GM20000 (cell line): ENCODE results near the gene JPH4.

Experiments
- DNase-seq: peaks from one replicate; pipeline ENCODE4 v3.0.0; 2012; ENCODE audit warnings: low spot score
- CTCF ChIP-seq: IDR thresholded peaks from 2 replicates; pipeline ENCODE4 v1.5.1; 2012; ENCODE audit warnings: mild to moderate bottlenecking, control low read depth; ENCODE audit errors: extremely low read depth, missing control alignments

JPH4 gene

DNA sequence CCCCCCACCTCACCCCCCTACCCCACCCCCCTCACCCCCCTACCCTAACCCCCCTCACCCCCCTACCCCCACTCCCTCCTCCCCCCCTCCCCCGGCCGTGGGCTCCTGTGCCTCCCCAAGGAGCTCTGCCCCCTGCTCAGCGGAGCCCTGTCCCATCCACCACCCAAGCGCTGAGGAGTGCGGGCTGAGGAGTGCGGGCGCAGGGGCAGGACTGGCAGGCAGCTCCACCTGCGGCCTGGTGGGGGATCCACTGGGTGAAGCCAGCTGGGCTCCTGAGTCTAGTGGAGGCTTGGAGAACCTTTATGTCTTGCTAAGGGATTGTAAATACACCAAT lies 2.3 kb upstream of the JPH4 start:
- no peak for TF ChIP-seq CTCF
- no peak for DNase-seq

GRCh38 chr14:23580152-23580926 lies 1.7 kb upstream of the JPH4 start:
- DNase-seq = no peak
- no peak for TF ChIP-seq CTCF

DNA sequence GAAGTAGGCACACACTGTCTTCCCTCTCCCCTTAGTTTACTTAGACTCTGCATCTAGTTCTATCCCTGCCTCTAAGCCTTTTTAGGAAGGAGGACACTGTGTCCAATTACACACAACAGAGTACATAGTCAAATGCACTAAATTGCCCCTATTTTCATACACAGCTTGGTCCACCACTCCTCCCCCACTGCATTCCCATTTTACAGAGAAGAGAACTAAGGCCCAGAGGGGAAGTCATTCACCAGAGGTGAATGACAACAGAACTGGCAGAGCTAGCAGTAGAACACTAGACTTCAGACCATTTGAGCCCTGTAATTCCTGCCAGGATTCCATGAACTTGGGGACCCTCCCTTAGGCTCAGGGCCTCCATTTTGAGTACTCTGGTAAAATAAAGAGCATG lies 1.1 kb upstream of the JPH4 start:
- no peak for TF ChIP-seq CTCF

DNA sequence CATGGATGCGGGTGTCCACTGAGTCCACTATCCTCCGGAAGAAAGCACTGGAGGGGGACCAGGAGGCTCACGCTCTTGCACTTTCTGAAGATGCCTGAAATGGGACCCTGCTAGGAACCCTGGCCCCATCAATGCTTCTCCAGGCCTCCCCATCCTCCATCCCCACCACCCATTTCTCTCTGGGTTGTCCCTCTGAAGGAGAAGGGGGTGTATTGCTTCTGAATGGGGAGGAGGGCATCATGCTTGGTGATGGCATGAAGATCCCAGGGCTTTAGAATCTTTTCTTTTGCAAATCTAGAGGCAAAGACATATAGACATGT lies 681 bp upstream of the JPH4 start:
- no peak for TF ChIP-seq CTCF
- no peak for DNase-seq

More for the DNA sequence above, 1.1 kb upstream of the JPH4 start:
- DNase-seq = no peak

GRCh38 chr14:23577710-23578392 lies 739 bp downstream of the JPH4 start:
- peak; percentile 68 for DNase-seq

DNA sequence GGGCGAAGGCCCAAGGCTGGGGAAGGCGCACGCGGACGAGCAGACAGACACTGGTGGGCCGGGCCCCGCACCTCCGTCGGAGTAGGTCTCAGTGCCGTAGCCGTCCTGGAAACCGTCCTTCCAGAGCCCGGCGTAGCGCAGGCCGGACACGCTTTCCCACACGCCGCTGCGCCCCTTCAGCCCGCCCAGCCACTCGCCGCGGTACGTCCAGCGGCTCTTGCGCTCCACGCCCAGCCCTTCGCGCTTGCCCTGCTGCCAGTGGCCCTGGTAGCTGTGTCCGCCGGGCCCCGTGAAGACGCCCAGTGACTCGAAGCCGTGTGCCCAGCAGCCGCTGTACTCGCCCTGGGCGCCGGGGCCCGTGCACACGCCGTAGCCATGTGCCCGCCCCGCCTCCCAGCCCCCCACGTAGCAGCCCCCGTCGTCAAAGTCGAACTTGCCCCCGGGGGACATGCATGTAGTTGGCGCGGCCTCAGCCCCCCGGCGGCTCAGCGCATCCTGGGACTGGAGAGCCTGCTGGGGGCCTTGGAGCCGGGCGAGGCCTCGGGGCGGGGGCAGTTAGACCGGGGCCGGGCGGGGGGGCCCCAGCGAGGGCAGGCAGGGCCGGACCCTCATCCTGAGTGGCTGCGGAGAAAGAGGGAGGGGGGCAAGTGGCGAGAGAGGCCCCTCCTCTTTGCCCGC lies 1.4 kb downstream of the JPH4 start:
- no peak for TF ChIP-seq CTCF
- peak; percentile 68 for DNase-seq

More at GRCh38 chr14:23577710-23578392, 739 bp downstream of the JPH4 start:
- TF ChIP-seq CTCF = no peak

GRCh38 chr14:23573384-23574015 lies 5.1 kb downstream of the JPH4 start:
- no peak for DNase-seq
- TF ChIP-seq CTCF = no peak
